ENCODE measurements around the gene GSTO1. TPM values are rescaled to one million over a fixed set of nuclear protein-coding genes. Genes with fewer than 3 reads are reported as not detected.

The GSTO1 gene
- total RNA-seq, 1 donor from 2014 or later = 189 TPM

DNA sequence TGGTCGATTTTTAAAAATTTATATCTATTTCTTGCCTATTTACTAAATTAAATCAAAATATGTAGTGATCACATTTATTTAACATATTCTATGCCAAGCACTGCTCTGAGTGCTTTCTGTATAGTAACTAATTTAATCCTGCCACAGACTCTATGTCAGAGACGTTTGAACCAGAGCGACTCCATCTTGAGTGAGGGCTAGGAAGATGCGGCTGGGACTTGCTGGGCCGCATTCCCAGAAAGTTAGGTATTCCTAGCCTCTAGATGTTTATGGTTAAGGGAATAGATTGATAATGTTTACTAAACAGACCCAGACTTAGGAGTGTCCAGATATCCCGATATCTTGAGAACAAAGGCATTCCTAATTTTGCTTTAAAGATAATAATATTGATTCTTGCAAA, 3.2 kb upstream of the GSTO1 start:
- H3K4me1 ChIP-seq = peaks cover 27% of the 10 kb centered on the region
- no peak overlapping the region for H3K27ac ChIP-seq (replicated peaks)
- H3K4me3 ChIP-seq = no peak overlapping the region
- intact Hi-C loops (cut with micrococcal nuclease) = no loop called here
- no peak for DNase-seq
- H3K9me3 ChIP-seq (replicated peaks) = peaks cover 8% of the 10 kb centered on the region
- H3K36me3 ChIP-seq = no peaks in the 10 kb centered on the region
- H3K27me3 ChIP-seq (ENCODE audit: low read depth) = no peaks in the 10 kb centered on the region
- TF ChIP-seq, protein P1, sequence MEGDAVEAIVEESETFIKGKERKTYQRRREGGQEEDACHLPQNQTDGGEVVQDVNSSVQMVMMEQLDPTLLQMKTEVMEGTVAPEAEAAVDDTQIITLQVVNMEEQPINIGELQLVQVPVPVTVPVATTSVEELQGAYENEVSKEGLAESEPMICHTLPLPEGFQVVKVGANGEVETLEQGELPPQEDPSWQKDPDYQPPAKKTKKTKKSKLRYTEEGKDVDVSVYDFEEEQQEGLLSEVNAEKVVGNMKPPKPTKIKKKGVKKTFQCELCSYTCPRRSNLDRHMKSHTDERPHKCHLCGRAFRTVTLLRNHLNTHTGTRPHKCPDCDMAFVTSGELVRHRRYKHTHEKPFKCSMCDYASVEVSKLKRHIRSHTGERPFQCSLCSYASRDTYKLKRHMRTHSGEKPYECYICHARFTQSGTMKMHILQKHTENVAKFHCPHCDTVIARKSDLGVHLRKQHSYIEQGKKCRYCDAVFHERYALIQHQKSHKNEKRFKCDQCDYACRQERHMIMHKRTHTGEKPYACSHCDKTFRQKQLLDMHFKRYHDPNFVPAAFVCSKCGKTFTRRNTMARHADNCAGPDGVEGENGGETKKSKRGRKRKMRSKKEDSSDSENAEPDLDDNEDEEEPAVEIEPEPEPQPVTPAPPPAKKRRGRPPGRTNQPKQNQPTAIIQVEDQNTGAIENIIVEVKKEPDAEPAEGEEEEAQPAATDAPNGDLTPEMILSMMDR (IDR thresholded peaks at IDR 0.05; ENCODE audit: borderline replicate concordance) = no peak

DNA sequence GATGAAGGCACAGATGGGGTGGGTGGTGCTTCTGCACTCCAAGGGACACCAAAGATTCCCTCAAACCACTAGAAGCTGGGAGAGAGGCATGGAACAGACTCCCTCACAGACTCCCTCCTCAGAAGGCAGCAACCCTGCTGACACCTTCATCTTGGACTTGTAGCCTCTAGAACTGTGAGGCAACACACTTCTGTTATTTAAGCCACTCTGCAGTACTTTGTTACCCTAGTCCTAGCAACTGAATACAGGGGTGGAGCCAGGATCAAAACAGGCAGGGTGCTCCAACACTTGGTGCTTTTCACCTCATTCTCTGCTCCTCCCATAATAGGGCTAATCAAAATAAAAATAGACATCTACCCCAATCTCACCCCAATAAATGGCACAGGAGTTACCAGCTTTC, 2.3 kb upstream of the GSTO1 start:
- DNase-seq = no peak
- Histone ChIP-seq H3K9me3 (replicated peaks) (peaks cover 1% of the 10 kb centered on the region), H3K27me3 (ENCODE audit: low read depth) (no peaks in the 10 kb centered on the region), H3K4me1 (peaks cover 37% of the 10 kb centered on the region), H3K36me3 (peaks cover 3% of the 10 kb centered on the region), H3K4me3 (no peak overlapping the region), H3K27ac (replicated peaks) (no peak overlapping the region)
- TF ChIP-seq, protein P1 (IDR thresholded peaks at IDR 0.05; ENCODE audit: borderline replicate concordance) = no peak
- intact Hi-C loops (cut with micrococcal nuclease) = no loop called here

DNA sequence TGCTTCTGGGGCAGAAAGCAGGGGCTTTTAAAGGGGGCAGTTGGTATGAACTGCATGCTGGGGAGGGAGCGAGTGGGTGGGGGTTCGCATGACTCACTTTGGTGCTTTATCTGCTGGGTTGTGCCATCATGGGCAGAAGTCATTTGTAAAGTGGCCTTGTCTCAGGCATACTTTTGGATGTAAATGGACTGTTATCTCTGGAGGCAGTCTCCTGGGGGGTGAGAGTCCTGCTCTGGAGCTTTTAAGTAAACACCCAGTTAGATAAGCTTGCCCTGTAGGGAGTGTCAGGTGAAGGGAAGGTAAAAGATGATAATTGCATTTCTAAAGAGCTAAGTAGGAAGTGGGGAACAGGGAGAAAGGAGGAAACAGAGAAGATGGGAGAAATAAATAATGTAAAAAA, 1.6 kb upstream of the GSTO1 start:
- peaks cover 10% of the 10 kb centered on the region for H3K36me3 ChIP-seq
- H3K27me3 ChIP-seq (ENCODE audit: low read depth) = no peaks in the 10 kb centered on the region
- intact Hi-C loops (cut with micrococcal nuclease) = no loop called here
- peaks cover 44% of the 10 kb centered on the region for H3K4me1 ChIP-seq
- no peaks in the 10 kb centered on the region for H3K9me3 ChIP-seq (replicated peaks)
- TF ChIP-seq, protein P1 (IDR thresholded peaks at IDR 0.05; ENCODE audit: borderline replicate concordance) = no peak
- no peak overlapping the region for H3K4me3 ChIP-seq
- DNase-seq = no peak
- H3K27ac ChIP-seq (replicated peaks) = no peak overlapping the region

DNA sequence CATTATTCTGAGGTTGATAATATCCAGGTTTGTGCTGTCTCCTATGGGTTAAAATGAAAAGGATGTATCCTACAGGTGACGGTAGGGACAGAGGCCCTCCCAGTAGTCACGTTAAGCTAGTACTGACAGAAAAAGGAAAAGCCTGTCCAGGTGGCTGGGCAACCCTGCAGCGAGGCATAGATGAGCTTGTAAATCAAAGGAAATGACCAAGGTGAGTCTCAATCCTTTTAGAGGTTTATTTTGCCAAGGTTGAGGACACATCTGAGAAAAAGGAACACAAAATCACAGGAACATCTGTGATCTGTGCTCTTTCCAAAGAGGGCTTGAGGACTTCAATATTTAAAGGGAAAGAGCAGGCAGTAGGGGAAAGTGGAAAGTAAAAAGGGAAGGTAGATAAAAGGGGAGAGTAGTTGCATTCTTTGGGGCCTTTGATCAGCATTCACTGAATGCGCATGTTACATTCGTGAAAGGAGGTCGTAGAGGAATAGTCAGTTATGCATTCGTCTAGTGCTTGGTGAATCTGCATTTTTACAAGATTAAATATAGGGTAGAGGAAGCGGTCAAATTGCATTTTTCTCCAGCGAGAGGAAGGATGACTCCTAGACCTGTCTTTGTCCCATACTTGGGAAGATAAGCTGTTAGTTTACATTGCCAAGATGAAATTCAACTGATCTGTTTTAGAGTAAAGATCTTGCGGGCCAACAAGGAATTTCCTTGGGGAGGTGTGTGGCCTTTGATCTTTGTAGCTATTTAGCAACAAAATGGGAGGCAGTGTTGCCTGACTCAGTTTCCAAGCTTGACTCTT, 884 bp upstream of the GSTO1 start:
- DNase-seq = no peak
- peaks cover 51% of the 10 kb centered on the region for H3K4me1 ChIP-seq
- H3K9me3 ChIP-seq (replicated peaks) = no peaks in the 10 kb centered on the region
- H3K4me3 ChIP-seq = peak overlapping the region; percentile 99
- intact Hi-C loops (cut with micrococcal nuclease) = no loop called here
- peak overlapping the region; percentile 100 for H3K27ac ChIP-seq (replicated peaks)
- H3K36me3 ChIP-seq = peaks cover 17% of the 10 kb centered on the region
- H3K27me3 ChIP-seq (ENCODE audit: low read depth) = no peaks in the 10 kb centered on the region
- TF ChIP-seq, protein P1 (IDR thresholded peaks at IDR 0.05; ENCODE audit: borderline replicate concordance) = no peak

DNA sequence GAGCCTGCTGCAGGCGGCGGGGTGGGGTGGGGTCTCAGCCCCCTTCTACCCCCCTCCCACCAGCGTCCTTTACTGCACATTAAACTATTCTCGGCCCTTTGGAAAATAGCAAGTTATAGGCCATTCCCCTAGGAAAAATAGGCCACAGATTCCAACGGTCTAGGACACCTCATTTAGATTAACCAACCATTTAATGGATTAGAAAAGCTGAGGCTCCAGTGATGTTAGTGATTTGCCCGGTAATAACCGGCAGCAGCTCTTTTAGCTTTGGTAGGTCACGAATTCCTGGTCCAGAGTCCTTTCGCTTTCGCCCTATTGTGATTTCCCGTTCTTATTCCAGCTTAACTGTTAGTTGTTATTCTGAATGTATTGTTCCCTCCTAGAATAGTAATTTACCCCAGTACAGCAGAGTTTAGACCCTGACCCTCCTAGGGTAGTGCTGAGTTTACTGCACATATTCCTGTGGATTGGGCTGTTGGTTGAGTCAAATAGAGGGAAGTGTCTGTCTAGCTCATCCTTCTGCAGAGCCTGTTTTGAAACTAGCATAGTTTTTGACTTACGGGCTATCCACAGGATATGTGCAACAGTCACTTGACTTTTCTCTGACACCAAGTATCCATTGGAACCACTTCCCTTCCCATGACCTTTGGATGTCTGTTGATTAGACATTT, 754 bp downstream of the GSTO1 start:
- H3K4me3 ChIP-seq = peak overlapping the region; percentile 99
- DNase-seq = no peak
- no peaks in the 10 kb centered on the region for H3K9me3 ChIP-seq (replicated peaks)
- H3K36me3 ChIP-seq = peaks cover 32% of the 10 kb centered on the region
- intact Hi-C loops (cut with micrococcal nuclease) = no loop called here
- peaks cover 67% of the 10 kb centered on the region for H3K4me1 ChIP-seq
- TF ChIP-seq, protein P1 (IDR thresholded peaks at IDR 0.05; ENCODE audit: borderline replicate concordance) = no peak
- H3K27ac ChIP-seq (replicated peaks) = peak overlapping the region; percentile 100
- no peaks in the 10 kb centered on the region for H3K27me3 ChIP-seq (ENCODE audit: low read depth)

Measured in left ventricle myocardium inferior (tissue), 1 donor.